ENCODE data around the gene LRP1-AS.

Gene LRP1-AS

DNA sequence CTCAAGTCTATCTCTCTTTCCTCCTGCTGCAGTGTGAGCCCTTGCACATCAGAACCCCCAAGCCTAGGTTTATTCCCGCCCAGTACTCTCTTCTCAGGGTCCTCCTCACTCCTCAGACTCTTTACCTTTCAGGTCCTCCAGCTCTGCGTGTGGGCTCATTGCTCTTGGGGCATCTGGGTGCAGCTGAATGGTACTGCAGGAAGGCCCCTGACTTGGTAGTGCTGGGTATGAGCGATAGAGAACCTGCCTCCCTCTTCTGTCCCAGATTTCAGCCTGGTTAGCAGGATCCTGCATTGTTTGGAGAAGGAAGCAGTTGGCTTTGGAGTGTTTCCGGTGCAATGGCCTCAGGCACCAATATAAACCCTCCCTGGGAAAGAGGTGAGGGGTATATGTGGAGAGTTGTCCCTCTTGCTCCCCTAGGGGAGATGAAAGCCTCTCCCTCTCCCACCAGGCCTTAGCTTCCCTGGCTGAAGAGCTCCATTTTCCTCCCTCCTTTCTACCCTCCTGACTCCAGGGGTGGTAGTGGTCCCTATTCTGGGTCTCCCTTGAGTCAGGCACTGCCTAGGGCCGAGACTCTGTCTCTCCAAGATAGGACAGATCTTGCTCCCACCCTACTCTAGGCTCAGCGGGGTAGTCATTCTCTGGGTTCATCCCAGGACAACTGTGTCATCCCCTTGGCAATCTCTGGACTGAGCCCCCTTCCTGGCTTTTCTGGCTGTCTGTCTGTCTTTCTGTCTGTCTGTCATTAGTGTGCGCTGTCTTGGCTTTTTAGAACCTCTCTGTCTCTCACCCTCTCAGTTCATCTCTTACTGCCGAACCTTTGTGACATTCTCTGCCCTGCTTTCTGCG is 15.3 kb downstream of the LRP1-AS start:
- TF ChIP-seq, protein P1, sequence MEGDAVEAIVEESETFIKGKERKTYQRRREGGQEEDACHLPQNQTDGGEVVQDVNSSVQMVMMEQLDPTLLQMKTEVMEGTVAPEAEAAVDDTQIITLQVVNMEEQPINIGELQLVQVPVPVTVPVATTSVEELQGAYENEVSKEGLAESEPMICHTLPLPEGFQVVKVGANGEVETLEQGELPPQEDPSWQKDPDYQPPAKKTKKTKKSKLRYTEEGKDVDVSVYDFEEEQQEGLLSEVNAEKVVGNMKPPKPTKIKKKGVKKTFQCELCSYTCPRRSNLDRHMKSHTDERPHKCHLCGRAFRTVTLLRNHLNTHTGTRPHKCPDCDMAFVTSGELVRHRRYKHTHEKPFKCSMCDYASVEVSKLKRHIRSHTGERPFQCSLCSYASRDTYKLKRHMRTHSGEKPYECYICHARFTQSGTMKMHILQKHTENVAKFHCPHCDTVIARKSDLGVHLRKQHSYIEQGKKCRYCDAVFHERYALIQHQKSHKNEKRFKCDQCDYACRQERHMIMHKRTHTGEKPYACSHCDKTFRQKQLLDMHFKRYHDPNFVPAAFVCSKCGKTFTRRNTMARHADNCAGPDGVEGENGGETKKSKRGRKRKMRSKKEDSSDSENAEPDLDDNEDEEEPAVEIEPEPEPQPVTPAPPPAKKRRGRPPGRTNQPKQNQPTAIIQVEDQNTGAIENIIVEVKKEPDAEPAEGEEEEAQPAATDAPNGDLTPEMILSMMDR (conservative IDR thresholded peaks at IDR 0.05), result no peak
- H3K27ac ChIP-seq, result peak overlapping the region; percentile 61

DNA sequence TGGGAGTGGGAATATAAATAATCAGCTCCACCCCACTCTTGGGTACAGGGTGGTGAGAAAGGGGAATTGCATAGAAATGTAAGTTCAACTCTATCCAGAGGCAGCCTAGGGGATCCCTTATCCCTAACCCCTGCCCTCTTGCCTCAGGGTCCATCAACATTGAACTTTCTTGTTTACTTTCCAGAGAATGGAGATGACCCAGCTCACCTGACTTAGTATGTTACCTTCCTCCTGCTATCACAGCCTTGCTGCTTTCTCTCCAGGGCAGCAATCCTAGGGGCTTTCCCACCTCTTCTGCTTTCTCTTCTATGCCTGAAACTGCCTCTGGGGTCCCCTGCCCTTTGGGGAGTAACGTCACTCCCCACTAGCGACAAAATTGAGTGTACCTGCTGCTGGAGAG is 16.5 kb downstream of the LRP1-AS start:
- H3K27ac ChIP-seq, result peak overlapping the region; percentile 61
- TF ChIP-seq, protein P1 (conservative IDR thresholded peaks at IDR 0.05), result no peak

DNA sequence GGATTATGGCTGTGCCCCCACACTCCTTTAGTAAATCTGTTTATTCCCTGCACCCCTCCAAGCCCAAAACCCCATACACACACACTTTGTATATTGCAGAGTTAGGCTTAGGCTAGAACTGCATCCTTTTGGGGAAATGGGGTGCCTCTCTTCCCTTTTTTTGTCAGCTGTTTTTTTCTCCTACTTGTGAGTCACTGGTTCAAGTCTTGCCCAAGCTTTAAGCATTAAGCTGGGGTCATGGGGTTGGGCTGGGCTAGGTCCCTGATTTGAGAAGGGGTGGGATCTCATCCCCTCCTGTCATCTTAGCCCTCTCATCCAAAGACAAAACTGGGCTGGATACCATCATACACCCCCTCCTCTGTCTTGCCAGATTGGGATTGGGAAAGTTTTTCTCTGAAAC is 17.5 kb downstream of the LRP1-AS start:
- TF ChIP-seq, protein P1 (conservative IDR thresholded peaks at IDR 0.05), result no peak

DNA sequence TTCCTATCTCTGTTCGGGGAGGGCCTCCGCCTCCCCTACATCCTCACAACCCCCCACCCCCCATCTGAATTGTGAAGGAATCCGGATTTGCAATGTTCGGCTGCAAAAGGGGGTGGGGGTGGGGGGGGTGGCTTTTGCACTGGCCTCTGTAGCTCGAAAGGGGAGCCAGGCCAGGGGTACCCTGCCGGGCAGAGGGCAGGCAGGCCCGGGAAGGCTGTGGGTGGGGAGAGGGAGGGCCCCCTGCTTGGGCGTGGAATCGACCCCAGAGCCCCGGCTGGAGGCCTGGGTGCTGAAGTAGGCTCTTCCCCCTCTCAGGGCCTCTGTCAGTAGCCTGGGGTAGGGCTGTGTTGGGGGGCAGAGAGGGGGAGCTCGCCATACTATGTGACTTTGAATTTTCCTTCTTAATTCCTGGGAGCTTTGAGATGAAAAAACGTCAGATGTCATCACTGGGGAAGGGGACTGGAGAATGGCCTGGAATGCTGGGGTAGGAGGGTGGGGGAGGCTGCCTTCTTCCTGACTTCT is 18.0 kb downstream of the LRP1-AS start:
- peak overlapping the region; percentile 90; the same call in 1 of the 2 replicates for H3K27ac ChIP-seq
- TF ChIP-seq, protein P1 (conservative IDR thresholded peaks at IDR 0.05), result no peak

More for the DNA sequence above, 17.5 kb downstream of the LRP1-AS start:
- peak overlapping the region; percentile 90; the same call in 1 of the 2 replicates for H3K27ac ChIP-seq

DNA sequence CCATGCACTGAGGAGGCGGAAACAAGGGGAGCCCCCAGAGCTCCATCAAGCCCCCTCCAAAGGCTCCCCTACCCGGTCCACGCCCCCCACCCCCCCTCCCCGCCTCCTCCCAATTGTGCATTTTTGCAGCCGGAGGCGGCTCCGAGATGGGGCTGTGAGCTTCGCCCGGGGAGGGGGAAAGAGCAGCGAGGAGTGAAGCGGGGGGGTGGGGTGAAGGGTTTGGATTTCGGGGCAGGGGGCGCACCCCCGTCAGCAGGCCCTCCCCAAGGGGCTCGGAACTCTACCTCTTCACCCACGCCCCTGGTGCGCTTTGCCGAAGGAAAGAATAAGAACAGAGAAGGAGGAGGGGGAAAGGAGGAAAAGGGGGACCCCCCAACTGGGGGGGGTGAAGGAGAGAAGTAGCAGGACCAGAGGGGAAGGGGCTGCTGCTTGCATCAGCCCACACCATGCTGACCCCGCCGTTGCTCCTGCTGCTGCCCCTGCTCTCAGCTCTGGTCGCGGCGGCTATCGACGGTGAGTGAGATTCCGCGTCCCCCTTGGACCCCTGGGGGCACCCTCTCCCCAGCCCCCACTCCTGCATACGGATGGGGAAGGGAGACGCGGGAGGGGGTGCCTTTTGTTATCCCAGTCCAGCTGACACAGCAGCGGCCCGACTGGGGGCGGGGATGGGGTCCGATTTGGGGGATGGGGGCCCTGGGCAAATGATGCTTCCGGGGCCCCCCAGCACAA is 18.7 kb downstream of the LRP1-AS start:
- TF ChIP-seq, protein P1 (conservative IDR thresholded peaks at IDR 0.05), result no peak
- H3K27ac ChIP-seq, result peak overlapping the region; percentile 90

DNA sequence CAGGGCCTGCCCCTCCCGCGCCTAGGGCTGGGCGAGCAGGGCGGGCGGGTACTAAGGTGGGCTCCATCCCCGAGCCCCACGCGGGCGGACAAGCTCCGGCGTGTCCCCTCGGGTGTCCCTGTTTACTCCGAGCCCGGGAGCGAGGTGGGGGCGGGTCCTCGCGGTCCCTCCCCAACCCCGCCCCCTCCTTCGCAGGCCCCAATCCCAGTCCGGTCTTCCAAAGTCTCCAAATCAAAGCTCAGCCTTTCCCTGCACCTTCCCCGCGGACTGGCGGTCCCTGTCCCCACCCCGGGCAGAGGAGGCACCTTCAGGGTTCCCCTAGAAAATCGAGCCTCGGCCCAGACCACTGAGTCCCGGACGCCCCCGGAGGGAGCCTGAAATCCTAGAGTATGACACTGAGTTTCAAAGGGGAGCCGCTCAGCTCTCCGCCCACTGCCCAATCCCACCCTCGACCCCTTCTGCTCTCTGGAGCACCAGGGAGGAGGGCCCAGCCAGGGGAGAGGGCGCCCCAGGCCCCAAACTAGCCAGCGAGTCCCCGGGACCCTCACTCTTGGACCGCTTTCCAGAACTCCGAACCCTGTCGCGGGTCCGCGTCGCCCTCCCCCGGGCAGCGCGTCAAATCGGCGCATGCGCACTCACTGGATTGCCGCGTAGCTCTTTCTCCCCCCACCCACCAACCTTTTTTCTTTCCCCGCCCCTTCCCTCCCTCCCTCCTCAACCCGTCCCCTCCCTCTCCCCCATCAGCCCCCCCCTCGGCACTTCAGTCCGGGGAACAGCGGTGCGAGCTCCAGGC is 19.5 kb downstream of the LRP1-AS start, which contains the start of gene LRP1:
TSS of gene LRP1 (plus strand) at position 758 of the 793 bp plus-strand sequence. CDS start 482 bp downstream, outside the sequence.
- peak within 1 kb of the TSS; percentile 90 for H3K27ac ChIP-seq
- TF ChIP-seq, protein P1 (conservative IDR thresholded peaks at IDR 0.05), result no peak

Data from VCaP (cell line).